Tibial nerve (tissue), 4 donors: ENCODE data around the gene SMIM14.

Experiments used
- EP300 ChIP-seq, 2 donors: sonication (generic); formaldehyde crosslinking; IDR thresholded peaks; one replicate each; pipeline ENCODE4 v1.6.1; 2017; ENCODE audit warnings: antibody characterized with exemption in 2 of 2, mild to moderate bottlenecking in 1 of 2
- TF ChIP-seq, protein P1 (sequence below), 5 experiments: fragments of 200-600 bp in 3 of 5; fragments of 450-650 bp in 2 of 5; sonication (generic) in 3 of 5; IDR thresholded peaks; one replicate each; pipeline ENCODE4 v1.5.1; 2016 to 2019; ENCODE audit warnings: antibody characterized with exemption in 5 of 5, mild to moderate bottlenecking in 3 of 5, moderate library complexity in 2 of 5

GRCh38 chr4:39505581-39505980, 133.1 kb downstream of the SMIM14 start:
- TF ChIP-seq, protein P1, sequence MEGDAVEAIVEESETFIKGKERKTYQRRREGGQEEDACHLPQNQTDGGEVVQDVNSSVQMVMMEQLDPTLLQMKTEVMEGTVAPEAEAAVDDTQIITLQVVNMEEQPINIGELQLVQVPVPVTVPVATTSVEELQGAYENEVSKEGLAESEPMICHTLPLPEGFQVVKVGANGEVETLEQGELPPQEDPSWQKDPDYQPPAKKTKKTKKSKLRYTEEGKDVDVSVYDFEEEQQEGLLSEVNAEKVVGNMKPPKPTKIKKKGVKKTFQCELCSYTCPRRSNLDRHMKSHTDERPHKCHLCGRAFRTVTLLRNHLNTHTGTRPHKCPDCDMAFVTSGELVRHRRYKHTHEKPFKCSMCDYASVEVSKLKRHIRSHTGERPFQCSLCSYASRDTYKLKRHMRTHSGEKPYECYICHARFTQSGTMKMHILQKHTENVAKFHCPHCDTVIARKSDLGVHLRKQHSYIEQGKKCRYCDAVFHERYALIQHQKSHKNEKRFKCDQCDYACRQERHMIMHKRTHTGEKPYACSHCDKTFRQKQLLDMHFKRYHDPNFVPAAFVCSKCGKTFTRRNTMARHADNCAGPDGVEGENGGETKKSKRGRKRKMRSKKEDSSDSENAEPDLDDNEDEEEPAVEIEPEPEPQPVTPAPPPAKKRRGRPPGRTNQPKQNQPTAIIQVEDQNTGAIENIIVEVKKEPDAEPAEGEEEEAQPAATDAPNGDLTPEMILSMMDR (IDR thresholded peaks at IDR 0.05): no peak
- TF ChIP-seq EP300 (IDR thresholded peaks at IDR 0.05): no peak
